PC-3 (cell line): Measurements from ENCODE around the gene UCN2. TPM values are rescaled to one million over a fixed set of nuclear protein-coding genes. Genes with fewer than 3 reads are reported as not detected.

Source experiments
- ATAC-seq: fragments of 200-7000 bp; cut with Tn5 transposase; 2 replicates; pipeline ENCODE4 v1.9.1; 2020; ENCODE audit warnings: mild to moderate bottlenecking, moderate library complexity
- BruUV-seq: library from RNA; stranded (reverse); fragments of 400-500 nt; replicated peaks from 2 replicates; lab custom pipeline; 2021; lab: Mats Ljungman, UMichigan
- CTCF ChIA-PET: fragments of 300-600 bp; sonication (Branson Sonifier 250); formaldehyde crosslinking; loops from one replicate; lab custom pipeline; 2022; ENCODE audit warnings: antibody characterized with exemption; lab: Charles Lee
- POLR2A ChIA-PET: fragments of 300-600 bp; sonication (Branson Sonifier 250); formaldehyde crosslinking; loops from one replicate; lab custom pipeline; 2022; ENCODE audit warnings: antibody characterized with exemption; ENCODE audit not compliant: unreplicated experiment; lab: Charles Lee
- DNase-seq: peaks from one replicate; pipeline ENCODE4 v3.0.0-alpha.2; 2015
- H2AFZ ChIP-seq: fragments of 300-600 bp; sonication (generic); 2 replicates; pipeline ENCODE4 v1.6.0; 2016; ENCODE audit warnings: antibody characterized with exemption, low read length
- H3F3A ChIP-seq: fragments of 300-600 bp; sonication (generic); one replicate; pipeline ENCODE4 v1.6.0; 2017; ENCODE audit warnings: antibody characterized with exemption, low read length, control low read depth, mild to moderate bottlenecking; ENCODE audit not compliant: unreplicated experiment
- H3K27ac ChIP-seq: fragments of 300-600 bp; sonication (generic); 2 replicates; pipeline ENCODE4 v1.5.1; 2016; ENCODE audit warnings: mild to moderate bottlenecking, low read length
- H3K27me3 ChIP-seq: fragments of 300-600 bp; sonication (generic); 2 replicates; pipeline ENCODE4 v1.6.1; 2016; ENCODE audit warnings: low read length, mixed read lengths
- H3K36me3 ChIP-seq: fragments of 300-600 bp; sonication (generic); 2 replicates; pipeline ENCODE4 v1.6.1; 2016; ENCODE audit warnings: low read depth, mixed run types, low read length, mixed read lengths
- H3K4me1 ChIP-seq: fragments of 300-600 bp; sonication (generic); 2 replicates; pipeline ENCODE4 v1.5.1; 2016; ENCODE audit warnings: low read length; ENCODE audit not compliant: insufficient read depth
- H3K4me2 ChIP-seq: fragments of 300-600 bp; sonication (generic); 2 replicates; pipeline ENCODE4 v1.6.0; 2016; ENCODE audit warnings: low read length
- H3K4me3 ChIP-seq: fragments of 300-600 bp; sonication (generic); 2 replicates; pipeline ENCODE4 v1.5.1; 2016; ENCODE audit warnings: mild to moderate bottlenecking, low read length, mixed read lengths
- H3K79me2 ChIP-seq: fragments of 300-600 bp; sonication (generic); 2 replicates; pipeline ENCODE4 v1.6.1; 2017; ENCODE audit warnings: low read length, mixed read lengths
- H3K9ac ChIP-seq: fragments of 300-600 bp; sonication (generic); 2 replicates; pipeline ENCODE4 v1.6.0; 2016; ENCODE audit warnings: mild to moderate bottlenecking, low read length
- H3K9me2 ChIP-seq: fragments of 300-600 bp; sonication (generic); replicated peaks from 2 replicates; pipeline ENCODE4 v1.6.1; 2016; ENCODE audit warnings: mixed run types, low read length, mixed read lengths
- H3K9me3 ChIP-seq: fragments of 300-600 bp; sonication (generic); 2 replicates; pipeline ENCODE4 v1.6.1; 2016; ENCODE audit warnings: low read length, mixed read lengths
- H4K20me1 ChIP-seq: fragments of 300-600 bp; sonication (generic); 2 replicates; pipeline ENCODE4 v1.6.1; 2016; ENCODE audit warnings: low read length, mixed read lengths
- CTCF ChIP-seq: fragments of 300-600 bp; sonication (generic); conservative IDR thresholded peaks from 2 replicates; pipeline ENCODE4 v1.5.1; 2017; ENCODE audit warnings: antibody characterized with exemption, low read depth, mild to moderate bottlenecking, low read length
- EZH2 ChIP-seq: fragments of 300-600 bp; sonication (generic); IDR thresholded peaks from one replicate; pipeline ENCODE4 v1.6.1; 2017; ENCODE audit warnings: antibody characterized with exemption, mild to moderate bottlenecking, low read length; ENCODE audit not compliant: unreplicated experiment
- EZH2phosphoT487 ChIP-seq: fragments of 300-600 bp; sonication (generic); IDR thresholded peaks from 2 replicates; pipeline ENCODE4 v1.6.1; 2018; ENCODE audit warnings: mild to moderate bottlenecking, antibody characterized with exemption, low read length, borderline replicate concordance
- intact Hi-C: fragments of 100-400 bp; cut with micrococcal nuclease; formaldehyde crosslinking; loops from 2 replicates; pipeline ENCODE4 v1.9.0; 2023
- total RNA-seq: library from RNA; depleted of rRNA; stranded (reverse); fragments of >200 nt; gene quantifications from 2 replicates; pipeline ENCODE4 v1.2.3, GENCODE V29; 2014

The UCN2 gene
- total RNA-seq, 1 experiment from 2014 or later: 0.91 TPM

- TF ChIP-seq CTCF (no peak), EZH2 (no peak)
- Histone ChIP-seq H3K9me2 (no peaks in the 10 kb centered on the region), H3K27me3 (no peaks in the 10 kb centered on the region), H3K36me3 (no peaks in the 10 kb centered on the region), H3K4me1 (peaks cover 38% of the 10 kb centered on the region), H3F3A (no peaks in the 10 kb centered on the region), H3K9ac (no peak overlapping the region), H3K9me3 (no peaks in the 10 kb centered on the region), H3K79me2 (no peaks in the 10 kb centered on the region), H3K4me2 (no peak overlapping the region), H3K27ac (peak overlapping the region; percentile 51), H3K4me3 (no peak overlapping the region), H2AFZ (no peak overlapping the region), H4K20me1 (no peaks in the 10 kb centered on the region)
- ChIA-PET CTCF (no interaction called here), POLR2A (no interaction called here)
- intact Hi-C loops: no loop called here
- no peak for DNase-seq
- no TSS peak for BruUV-seq
- no peak for ATAC-seq
These were observed 1.6 kb upstream of the UCN2 start for GRCh38 chr3:48565186-48565585.

- Histone ChIP-seq H3K4me1 (peaks cover 38% of the 10 kb centered on the region), H3K4me2 (no peak overlapping the region), H3K27me3 (no peaks in the 10 kb centered on the region), H3K4me3 (no peak overlapping the region), H4K20me1 (no peaks in the 10 kb centered on the region), H3K9me3 (no peaks in the 10 kb centered on the region), H3K9ac (peak overlapping the region; percentile 10; the same call in 1 of the 2 replicates), H3K9me2 (no peaks in the 10 kb centered on the region), H3F3A (no peaks in the 10 kb centered on the region), H2AFZ (no peak overlapping the region), H3K27ac (peak overlapping the region; percentile 51), H3K79me2 (no peaks in the 10 kb centered on the region), H3K36me3 (no peaks in the 10 kb centered on the region)
- ChIA-PET CTCF (no interaction called here), POLR2A (no interaction called here)
- no TSS peak for BruUV-seq
- TF ChIP-seq EZH2phosphoT487: no peak
- TF ChIP-seq EZH2: no peak
- no peak for TF ChIP-seq CTCF
- intact Hi-C loops: loop anchor here (5.0 kb wide), 1 partner anchor 118 kb away; no protein-coding TSS in a partner anchor
- ATAC-seq (no peak), DNase-seq (no peak)
These were observed 1.1 kb upstream of the UCN2 start for GRCh38 chr3:48564667-48565066.

- Histone ChIP-seq H3K4me2 (peak overlapping the region; percentile 38; the same call in 1 of the 2 replicates), H3K27me3 (no peaks in the 10 kb centered on the region), H3K79me2 (no peaks in the 10 kb centered on the region), H2AFZ (no peak overlapping the region; the same call in 1 of the 2 replicates), H3K4me1 (peaks cover 38% of the 10 kb centered on the region), H3K36me3 (no peaks in the 10 kb centered on the region), H3K4me3 (no peak overlapping the region), H3F3A (no peaks in the 10 kb centered on the region), H3K9me3 (no peaks in the 10 kb centered on the region), H4K20me1 (no peaks in the 10 kb centered on the region), H3K9me2 (no peaks in the 10 kb centered on the region), H3K27ac (peak overlapping the region; percentile 51), H3K9ac (peak overlapping the region; percentile 10; the same call in 1 of the 2 replicates)
- TF ChIP-seq CTCF (peak; percentile 24; the same call in 1 of the 2 replicates), EZH2phosphoT487 (no peak)
- no TSS peak for BruUV-seq
- DNase-seq (peak; percentile 77), ATAC-seq (peak; percentile 72)
- intact Hi-C loops: loop anchor here (5.0 kb wide), 1 partner anchor 118 kb away; no protein-coding TSS in a partner anchor
- ChIA-PET CTCF (interaction anchor here (1.1 kb wide), 1 partner anchor 72 kb away, joined by 6 read pairs; the partner anchor contains the start of gene SLC26A6), POLR2A (no interaction called here)
These were observed 441 bp upstream of the UCN2 start for GRCh38 chr3:48564022-48564421.
